HG02678 (cell line): ENCODE results near the gene DPP6.

Source experiments
- ATAC-seq: cut with Tn5 transposase; IDR thresholded peaks from one replicate; pipeline ENCODE4 v1.9.1; 2021; ENCODE audit warnings: mild to moderate bottlenecking, moderate library complexity; ENCODE audit not compliant: unreplicated experiment

The DPP6 gene

DNA sequence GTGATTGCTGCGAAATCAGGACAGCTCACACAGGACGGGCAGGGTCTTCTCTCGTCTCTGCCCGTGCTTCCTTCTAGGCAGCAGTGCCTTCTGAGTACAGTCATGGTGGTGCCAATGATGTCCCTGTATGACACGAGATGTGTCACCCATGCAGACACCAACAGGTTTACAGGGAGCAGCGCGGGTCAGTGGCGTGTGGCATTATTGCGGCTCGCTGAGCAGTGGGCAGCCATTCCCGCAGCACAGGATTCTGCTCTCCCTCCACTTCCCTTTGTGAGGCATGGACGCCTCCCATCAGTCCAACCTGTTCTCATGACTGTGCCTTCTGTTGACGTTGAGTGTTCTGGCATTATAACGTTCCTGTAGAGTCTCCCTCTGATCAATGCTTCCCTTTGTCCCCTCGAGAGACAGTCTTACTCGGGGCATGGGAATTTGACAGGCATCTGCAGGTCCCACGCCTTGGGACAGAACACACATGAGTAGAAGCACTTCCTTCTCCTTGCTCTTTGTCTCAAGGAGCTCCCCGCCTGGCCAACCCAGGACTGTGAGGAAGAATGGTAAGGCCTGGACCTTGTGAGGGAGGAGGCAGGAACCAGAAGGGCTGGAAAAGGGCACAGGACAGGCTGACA lies 731.2 kb downstream of the DPP6 start:
- no peak for ATAC-seq

- no peak for ATAC-seq
These were observed 733.7 kb downstream of the DPP6 start for GRCh38 chr7:154785898-154786297.

GRCh38 chr7:154789404-154789803 lies 737.2 kb downstream of the DPP6 start:
- no peak for ATAC-seq

GRCh38 chr7:154791611-154792010 lies 739.4 kb downstream of the DPP6 start:
- no peak for ATAC-seq

DNA sequence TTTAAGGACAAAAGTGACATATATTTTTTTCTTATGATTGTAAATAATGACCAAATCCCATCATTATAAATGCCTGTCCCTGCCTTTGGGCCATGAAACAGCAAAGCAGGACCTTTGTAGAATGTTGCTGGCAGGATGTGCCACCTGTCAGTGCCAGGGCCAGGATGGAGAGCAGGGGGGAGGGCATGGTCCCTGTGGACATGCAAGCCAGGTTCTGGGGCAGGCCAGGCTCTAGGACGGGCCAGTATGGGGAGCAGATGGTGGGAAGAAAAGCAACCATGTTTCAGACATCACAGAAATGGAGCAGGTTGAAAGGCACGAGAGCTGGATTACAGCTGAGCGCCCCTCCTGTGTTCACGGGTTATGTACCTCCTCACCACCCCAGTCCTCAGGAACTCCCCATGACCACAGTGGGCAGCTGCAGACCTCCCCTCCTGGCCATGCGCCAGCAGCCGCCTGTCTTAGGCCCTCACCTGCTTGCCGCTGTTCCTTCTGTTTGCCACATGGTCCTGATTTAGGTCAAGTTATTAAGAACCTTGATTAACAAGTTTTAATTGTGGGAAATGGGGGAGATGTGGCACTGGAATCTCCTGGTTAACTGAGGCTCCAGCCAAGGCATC lies 740.3 kb downstream of the DPP6 start:
- ATAC-seq: no peak

DNA sequence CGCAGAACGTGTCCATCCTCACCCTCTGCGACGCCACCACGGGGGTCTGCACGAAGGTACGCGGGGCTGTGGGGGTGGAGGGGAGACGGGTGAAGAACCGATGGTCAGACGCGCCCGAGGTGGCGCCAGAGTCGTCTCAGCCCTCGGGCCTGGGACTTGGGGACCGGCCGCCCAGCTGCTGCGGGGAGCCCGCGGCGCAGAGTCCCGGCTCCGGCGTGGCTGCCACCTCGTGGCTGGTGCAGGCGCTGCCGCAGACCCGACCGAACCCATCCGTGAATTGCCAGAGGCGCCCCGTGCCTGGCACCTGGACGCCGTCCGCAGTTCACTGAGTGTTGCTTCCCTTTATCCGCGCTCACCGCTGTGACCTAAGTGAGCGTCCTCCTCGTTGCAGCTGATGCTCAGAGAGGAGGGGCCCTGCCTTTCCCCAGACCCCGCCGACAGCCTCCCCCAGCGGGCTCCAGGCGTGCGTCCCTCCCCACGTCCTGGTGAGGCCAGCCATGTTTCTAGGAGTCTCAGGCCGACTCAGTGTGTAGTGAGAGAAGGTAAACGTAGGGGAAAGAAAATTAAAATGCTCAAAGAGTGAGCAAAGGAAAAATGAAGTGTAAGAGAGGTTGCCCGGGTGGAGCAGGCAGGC lies 742.1 kb downstream of the DPP6 start:
- ATAC-seq: peak; percentile 89

GRCh38 chr7:154795014-154795413 lies 742.8 kb downstream of the DPP6 start:
- no peak for ATAC-seq

DNA sequence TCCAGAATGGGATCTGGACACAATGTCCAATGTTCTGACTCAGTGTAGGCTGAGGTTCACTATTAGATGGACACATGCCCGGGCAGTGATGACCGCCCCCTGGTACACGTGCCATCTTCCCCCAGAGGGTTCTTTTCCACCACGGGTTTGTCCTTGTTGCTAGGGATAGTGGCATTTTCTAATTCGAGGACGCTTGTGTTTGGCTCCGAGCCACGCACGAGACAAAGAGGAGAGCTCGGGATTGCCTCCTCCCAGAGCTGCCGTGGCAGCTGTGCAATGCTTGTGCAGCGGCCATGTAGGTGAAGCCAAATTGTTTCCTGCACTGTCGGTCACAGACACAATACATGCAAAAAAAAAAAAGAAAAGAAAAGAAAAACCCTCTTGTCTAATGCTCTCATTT lies 743.2 kb downstream of the DPP6 start:
- no peak for ATAC-seq

- ATAC-seq: no peak
These were observed 752.3 kb downstream of the DPP6 start for GRCh38 chr7:154804449-154804848.

- ATAC-seq: no peak
These were observed 759.8 kb downstream of the DPP6 start for GRCh38 chr7:154812027-154812426.

GRCh38 chr7:154817224-154817896 lies 765.2 kb downstream of the DPP6 start:
- no peak for ATAC-seq

- ATAC-seq: no peak
These were observed 774.8 kb downstream of the DPP6 start for GRCh38 chr7:154827007-154827406.

- ATAC-seq: peak; percentile 67
These were observed 780.5 kb downstream of the DPP6 start for GRCh38 chr7:154832557-154833138.

GRCh38 chr7:154836021-154836448 lies 783.8 kb downstream of the DPP6 start:
- ATAC-seq: no peak

GRCh38 chr7:154837087-154837486 lies 784.9 kb downstream of the DPP6 start:
- ATAC-seq: no peak

DNA sequence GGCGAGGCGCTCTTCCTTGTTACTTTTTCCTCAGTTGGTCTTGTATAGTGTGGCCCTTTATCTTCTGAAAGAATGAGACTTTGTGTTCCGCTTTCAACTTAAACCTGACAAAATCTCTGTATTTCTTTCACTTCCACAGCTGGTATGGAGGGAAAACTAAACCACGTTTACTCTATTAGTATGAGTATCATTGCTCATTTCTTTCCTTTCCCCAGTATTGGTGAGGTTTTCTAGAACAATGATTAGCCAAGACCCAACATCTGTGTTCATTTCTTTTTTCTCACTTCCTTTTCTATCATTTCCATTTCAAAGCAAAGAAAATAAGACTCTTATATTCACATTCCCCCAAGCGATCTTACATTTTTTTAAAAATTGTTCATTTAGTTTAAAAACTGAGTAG lies 785.4 kb downstream of the DPP6 start:
- ATAC-seq: peak; percentile 94

DNA sequence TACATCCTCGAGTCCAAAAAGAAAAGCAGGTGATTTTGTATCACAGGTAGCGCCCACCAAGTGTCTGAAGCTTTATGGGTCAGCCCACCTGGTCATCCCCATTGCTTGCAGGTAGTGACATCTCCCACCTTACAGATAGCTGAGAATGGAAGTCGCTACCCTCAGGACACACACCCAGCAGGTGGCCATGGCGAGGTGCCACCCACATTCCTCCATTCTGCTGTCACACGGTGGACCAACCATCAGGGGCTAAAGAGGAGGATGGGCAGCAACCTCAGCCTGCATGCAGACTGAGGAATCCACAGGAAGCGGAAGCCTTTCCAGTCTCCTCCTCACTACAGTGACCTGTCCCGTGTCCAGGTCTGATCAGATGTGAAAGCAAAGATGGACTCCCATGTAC lies 787.9 kb downstream of the DPP6 start:
- no peak for ATAC-seq

DNA sequence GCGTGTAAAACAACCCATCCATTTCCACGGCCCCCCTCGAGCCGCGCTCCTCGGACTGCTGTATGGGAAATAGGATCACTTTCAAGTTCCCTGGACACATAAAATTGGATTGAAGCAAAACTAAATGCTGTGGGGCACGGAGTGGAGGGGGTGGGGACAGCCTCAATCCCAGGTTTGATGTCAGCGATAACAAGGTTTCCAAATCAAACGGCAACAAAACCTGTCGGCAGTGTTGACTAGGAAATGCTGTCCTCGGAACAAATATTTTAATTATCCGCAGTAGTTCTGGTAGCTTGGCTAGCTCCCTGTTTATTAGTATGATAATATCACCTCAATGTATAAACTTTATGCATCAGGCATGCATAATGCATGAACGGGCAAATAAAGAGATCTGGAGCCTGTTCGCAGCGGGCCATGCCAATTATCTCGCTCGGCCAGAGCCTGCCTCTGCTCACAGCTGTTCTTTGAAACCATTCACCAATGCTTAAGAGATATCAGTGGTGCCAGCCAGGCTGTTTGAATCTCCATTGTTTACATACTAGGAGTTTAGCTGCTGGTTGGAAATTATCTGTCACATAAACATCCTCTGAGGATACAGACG lies 789.6 kb downstream of the DPP6 start:
- ATAC-seq: no peak

DNA sequence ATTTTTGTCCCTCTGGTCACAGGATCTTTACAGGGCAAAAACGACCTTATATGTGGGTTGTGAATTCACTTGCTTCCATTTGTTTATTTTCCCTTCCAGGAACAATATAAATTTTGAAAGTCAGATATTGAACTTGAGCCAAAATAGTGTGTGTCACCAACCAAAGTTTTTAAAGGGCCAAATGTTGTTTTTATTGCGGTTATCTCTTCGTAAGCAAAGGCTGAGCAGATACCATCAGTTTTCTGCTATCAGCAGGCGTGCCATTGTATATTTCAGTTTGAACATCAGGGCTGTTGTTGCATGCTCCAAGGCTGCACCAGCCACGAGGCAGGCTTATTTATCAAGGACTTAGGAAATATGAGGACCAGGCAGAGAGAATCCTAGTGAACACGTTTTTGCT lies 790.4 kb downstream of the DPP6 start:
- no peak for ATAC-seq

DNA sequence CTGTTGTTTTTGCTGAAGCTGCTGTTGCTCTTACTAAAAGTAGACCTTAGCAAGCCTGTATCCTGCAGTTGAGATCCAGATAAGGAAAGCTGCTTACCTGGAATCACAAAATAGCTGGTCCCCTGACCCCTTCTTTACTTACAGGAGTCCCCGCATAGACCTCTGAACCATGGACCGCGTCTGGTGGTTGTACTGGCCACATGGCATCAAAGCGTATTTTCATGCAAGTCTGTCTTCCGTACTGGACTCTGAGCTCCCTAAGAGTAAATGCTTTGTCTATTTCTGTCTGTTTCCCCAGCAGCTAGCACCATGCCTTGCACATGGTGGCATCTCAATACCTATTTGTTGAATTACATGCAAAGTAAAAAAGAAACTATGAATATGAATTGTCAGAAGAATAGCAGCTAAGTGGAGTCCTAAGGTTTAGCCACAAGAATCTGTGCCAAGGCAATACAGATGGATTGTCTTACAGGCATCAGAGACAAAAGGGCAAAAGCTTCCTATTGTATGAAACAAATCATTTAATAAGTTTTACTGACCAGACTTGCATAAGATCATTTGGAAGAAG lies 791.6 kb downstream of the DPP6 start:
- no peak for ATAC-seq

- no peak for ATAC-seq
These were observed 792.3 kb downstream of the DPP6 start for GRCh38 chr7:154844499-154844898.
